Activated CD8-positive, alpha-beta T cell treated with anti-CD3 and anti-CD28 coated beads for 36 hours (primary cell): Measurements from ENCODE around the gene ZBTB5. TPM values are rescaled to one million over a fixed set of nuclear protein-coding genes. Genes with fewer than 3 reads are reported as not detected.
A peak's percentile ranks its signal among the peaks of the same experiment; 100 is the strongest.

ENCODE experiments used
- ATAC-seq: fragments of 200-7000 bp; cut with Tn5 transposase; one replicate; pipeline ENCODE4 v1.10.0; 2021; ENCODE audit warnings: mild to moderate bottlenecking, moderate library complexity
- CTCF ChIA-PET: fragments of 350-600 bp; sonication (Branson Sonifier 250); formaldehyde crosslinking; loops from one replicate; lab custom pipeline; 2021; ENCODE audit warnings: antibody characterized with exemption; lab: Charles Lee
- POLR2A ChIA-PET: fragments of 350-600 bp; sonication (Branson Sonifier 250); formaldehyde crosslinking; loops from one replicate; lab custom pipeline; 2021; ENCODE audit warnings: antibody characterized with exemption; lab: Charles Lee
- DNase-seq: peaks from one replicate; pipeline ENCODE4 v3.0.0-alpha.2; 2020
- H3K27ac Mint-ChIP-seq: one replicate; pipeline ENCODE4 v1.8.0; 2021; ENCODE audit warnings: mild to moderate bottlenecking, mixed read lengths
- H3K27me3 Mint-ChIP-seq: one replicate; pipeline ENCODE4 v1.8.0; 2021; ENCODE audit warnings: mixed read lengths
- H3K36me3 Mint-ChIP-seq: one replicate; pipeline ENCODE4 v1.8.0; 2021; ENCODE audit warnings: low read depth, mixed read lengths
- H3K4me1 Mint-ChIP-seq: one replicate; pipeline ENCODE4 v1.8.0; 2021; ENCODE audit warnings: low read depth, mixed read lengths
- H3K4me3 Mint-ChIP-seq: one replicate; pipeline ENCODE4 v1.8.0; 2021; ENCODE audit warnings: mild to moderate bottlenecking, moderate library complexity, mixed read lengths
- H3K9me3 Mint-ChIP-seq: one replicate; pipeline ENCODE4 v1.8.0; 2021; ENCODE audit warnings: mixed read lengths
- CTCF ChIP-seq: fragments of 200-600 bp; IDR thresholded peaks from one replicate; pipeline ENCODE4 v1.8.0; 2022; ENCODE audit warnings: antibody characterized with exemption, mild to moderate bottlenecking
- intact Hi-C: fragments of 100-400 bp; cut with micrococcal nuclease; formaldehyde crosslinking; loops from one replicate; pipeline ENCODE4 v1.10.0; 2022
- total RNA-seq, 2 experiments: library from RNA; stranded (reverse); gene quantifications; one replicate each; pipeline ENCODE4 v1.2.3, GENCODE V29; 2021

ZBTB5 gene
- total RNA-seq, 2 experiments from 2014 or later = 8.6 to 8.8 TPM

- H3K9me3 Mint-ChIP-seq = no peaks in the 10 kb centered on the region
- no peak for ATAC-seq
- no peak for DNase-seq
- peaks cover 27% of the 10 kb centered on the region for H3K36me3 Mint-ChIP-seq
- ChIA-PET POLR2A (interaction anchor here (0.6 to 1.2 kb wide), 3 partner anchors 8 to 27 kb away, joined by 3 to 4 read pairs (median 3); no protein-coding TSS in a partner anchor), CTCF (interaction anchor here (1.5 kb wide), 1 partner anchor 87 kb away, joined by 4 read pairs; no protein-coding TSS in a partner anchor)
- peaks cover 16% of the 10 kb centered on the region for H3K4me1 Mint-ChIP-seq
- no peak overlapping the region for H3K4me3 Mint-ChIP-seq
- H3K27me3 Mint-ChIP-seq = no peaks in the 10 kb centered on the region
- intact Hi-C loops = no loop called here
- H3K27ac Mint-ChIP-seq = peak overlapping the region; percentile 47
- no peak for TF ChIP-seq CTCF
These were observed 42.4 kb upstream of the ZBTB5 start for GRCh38 chr9:37507566-37508134.

GRCh38 chr9:37504605-37505004, 39.4 kb upstream of the ZBTB5 start:
- H3K36me3 Mint-ChIP-seq = peaks cover 52% of the 10 kb centered on the region
- peak overlapping the region; percentile 2 for H3K27ac Mint-ChIP-seq
- H3K4me3 Mint-ChIP-seq = no peak overlapping the region
- H3K9me3 Mint-ChIP-seq = no peaks in the 10 kb centered on the region
- intact Hi-C loops = no loop called here
- ChIA-PET CTCF (interaction anchor here (0.6 to 1.4 kb wide), 2 partner anchors 9 to 41 kb away, joined by 3 read pairs; no protein-coding TSS in a partner anchor), POLR2A (interaction anchor here (0.7 kb wide), 1 partner anchor 9 kb away, joined by 3 read pairs; no protein-coding TSS in a partner anchor)
- H3K4me1 Mint-ChIP-seq = peaks cover 17% of the 10 kb centered on the region
- no peak for ATAC-seq
- no peak for DNase-seq
- H3K27me3 Mint-ChIP-seq = no peaks in the 10 kb centered on the region
- TF ChIP-seq CTCF = no peak

- intact Hi-C loops = no loop called here
- TF ChIP-seq CTCF = no peak
- ChIA-PET POLR2A (interaction anchor here (0.6 to 1.4 kb wide), 2 partner anchors 89 to 595 kb away, joined by 3 to 7 read pairs; partner anchors contain the start of gene TOMM5), CTCF (interaction anchor here (1.4 kb wide), 1 partner anchor 8 kb away, joined by 3 read pairs; no protein-coding TSS in a partner anchor)
- DNase-seq (peak; percentile 42), ATAC-seq (peak; percentile 86)
- no peaks in the 10 kb centered on the region for H3K9me3 Mint-ChIP-seq
- H3K27me3 Mint-ChIP-seq = no peaks in the 10 kb centered on the region
- H3K4me3 Mint-ChIP-seq = no peak overlapping the region
- H3K36me3 Mint-ChIP-seq = peaks cover 55% of the 10 kb centered on the region
- peaks cover 17% of the 10 kb centered on the region for H3K4me1 Mint-ChIP-seq
- peak overlapping the region; percentile 64 for H3K27ac Mint-ChIP-seq
These were observed 38.5 kb upstream of the ZBTB5 start for GRCh38 chr9:37503736-37504135.

GRCh38 chr9:37501957-37502596, 36.8 kb upstream of the ZBTB5 start:
- ChIA-PET CTCF (no interaction called here), POLR2A (no interaction called here)
- intact Hi-C loops = no loop called here
- Mint-ChIP-seq H3K4me3 (no peak overlapping the region), H3K9me3 (no peaks in the 10 kb centered on the region), H3K36me3 (peaks cover 60% of the 10 kb centered on the region), H3K27ac (peak overlapping the region; percentile 35), H3K27me3 (no peaks in the 10 kb centered on the region), H3K4me1 (peaks cover 17% of the 10 kb centered on the region)
- no peak for DNase-seq
- TF ChIP-seq CTCF = no peak
- no peak for ATAC-seq

- no peak for ATAC-seq
- intact Hi-C loops = no loop called here
- ChIA-PET CTCF (no interaction called here), POLR2A (interaction anchor here (1.0 to 6.2 kb wide), 2 partner anchors 9 to 13 kb away, joined by 3 to 33 read pairs; partner anchors contain the start of gene POLR1E)
- Mint-ChIP-seq H3K4me3 (no peak overlapping the region), H3K27ac (no peak overlapping the region), H3K9me3 (no peaks in the 10 kb centered on the region), H3K4me1 (peaks cover 20% of the 10 kb centered on the region), H3K36me3 (peaks cover 76% of the 10 kb centered on the region), H3K27me3 (no peaks in the 10 kb centered on the region)
- TF ChIP-seq CTCF = no peak
- no peak for DNase-seq
These were observed 34.0 kb upstream of the ZBTB5 start for GRCh38 chr9:37499297-37499696.
